Dendritic cell treated with granulocyte-macrophage colony-stimulating factor and Interleukin-4, amounts not matched to agents 40 ng/mL and 50 ng/mL, for 4 days (primary cell): Measurements from ENCODE around the gene ECT2L.

ENCODE experiments used
- H3K27ac Mint-ChIP-seq: one replicate; pipeline ENCODE4 v1.8.0; 2022; ENCODE audit warnings: mild to moderate bottlenecking, mixed read lengths
- H3K27me3 Mint-ChIP-seq: one replicate; pipeline ENCODE4 v1.8.0; 2022; ENCODE audit warnings: mild to moderate bottlenecking, mixed read lengths
- H3K36me3 Mint-ChIP-seq: one replicate; pipeline ENCODE4 v1.8.0; 2022; ENCODE audit warnings: low read depth, mixed read lengths
- H3K4me1 Mint-ChIP-seq: one replicate; pipeline ENCODE4 v1.8.0; 2022; ENCODE audit warnings: low read depth, mixed read lengths
- H3K4me3 Mint-ChIP-seq: one replicate; pipeline ENCODE4 v1.8.0; 2022; ENCODE audit warnings: mild to moderate bottlenecking, moderate library complexity, mixed read lengths
- H3K9me3 Mint-ChIP-seq: one replicate; pipeline ENCODE4 v1.8.0; 2022; ENCODE audit warnings: mixed read lengths
- intact Hi-C: fragments of 100-400 bp; cut with micrococcal nuclease; formaldehyde crosslinking; loops from one replicate; pipeline ENCODE4 v1.15.0; 2022

Gene ECT2L

GRCh38 chr6:138857775-138858174 is 61.9 kb downstream of the ECT2L start:
- H3K4me3 Mint-ChIP-seq, result no peak overlapping the region
- intact Hi-C loops, result no loop called here
- no peaks in the 10 kb centered on the region for H3K36me3 Mint-ChIP-seq
- H3K27me3 Mint-ChIP-seq, result no peaks in the 10 kb centered on the region
- H3K27ac Mint-ChIP-seq, result no peak overlapping the region
- H3K4me1 Mint-ChIP-seq, result peaks cover 16% of the 10 kb centered on the region
- H3K9me3 Mint-ChIP-seq, result peaks cover 17% of the 10 kb centered on the region

DNA sequence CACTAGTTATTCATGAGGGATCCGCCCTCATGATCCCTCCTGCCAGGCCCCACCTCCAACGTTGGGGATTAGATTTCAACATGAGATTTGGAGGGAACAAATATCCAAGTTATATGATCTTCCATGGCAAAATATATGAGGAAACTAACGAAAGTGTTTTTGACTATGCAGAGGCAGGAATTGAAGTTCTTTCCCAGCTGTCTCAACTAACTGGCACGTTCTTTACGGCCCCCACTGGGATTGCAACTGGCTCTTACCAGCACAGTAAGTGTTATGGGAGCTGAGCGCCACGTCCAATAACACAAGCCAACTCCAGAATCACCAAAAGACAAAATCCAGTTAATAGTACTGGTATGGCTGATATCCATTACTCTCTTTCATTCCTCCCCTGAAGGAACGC is 66.6 kb downstream of the ECT2L start:
- Mint-ChIP-seq H3K27ac (no peak overlapping the region), H3K27me3 (no peaks in the 10 kb centered on the region), H3K4me1 (peaks cover 4% of the 10 kb centered on the region), H3K4me3 (no peak overlapping the region), H3K36me3 (no peaks in the 10 kb centered on the region), H3K9me3 (peaks cover 9% of the 10 kb centered on the region)
- intact Hi-C loops, result no loop called here

GRCh38 chr6:138863321-138863720 is 67.4 kb downstream of the ECT2L start:
- H3K36me3 Mint-ChIP-seq, result no peaks in the 10 kb centered on the region

DNA sequence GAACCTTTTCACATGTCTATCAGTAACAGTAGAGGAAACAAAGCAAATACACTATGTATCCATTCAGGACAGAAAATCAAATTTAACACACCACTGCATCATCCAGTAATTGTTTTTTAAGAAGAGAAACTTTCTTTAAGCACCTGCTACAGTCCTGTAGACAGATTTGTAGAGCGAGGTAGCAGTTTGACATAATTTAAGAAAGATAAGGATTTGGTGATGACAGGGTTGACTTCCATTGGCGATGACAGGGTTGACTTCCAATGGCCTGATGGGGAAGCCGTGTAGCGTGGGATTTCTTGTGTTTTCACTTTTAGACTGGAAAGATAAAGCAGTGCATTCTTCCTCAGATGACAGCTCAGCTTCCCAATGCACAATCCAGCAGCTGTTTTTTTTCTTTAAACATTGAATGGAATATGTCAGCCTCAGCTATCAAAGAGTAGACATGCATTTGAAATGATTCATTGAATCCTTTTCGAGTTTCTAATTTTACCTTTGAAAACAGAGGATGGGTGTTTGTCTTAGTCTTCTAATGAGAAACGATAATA is 68.5 kb downstream of the ECT2L start:
- Mint-ChIP-seq H3K4me3 (no peak overlapping the region), H3K4me1 (no peaks in the 10 kb centered on the region), H3K36me3 (no peaks in the 10 kb centered on the region), H3K9me3 (no peaks in the 10 kb centered on the region), H3K27me3 (no peaks in the 10 kb centered on the region), H3K27ac (no peak overlapping the region)
- intact Hi-C loops, result no loop called here

More at GRCh38 chr6:138863321-138863720, 67.4 kb downstream of the ECT2L start:
- Mint-ChIP-seq H3K4me3 (no peak overlapping the region), H3K9me3 (peaks cover 9% of the 10 kb centered on the region), H3K27ac (no peak overlapping the region), H3K4me1 (no peaks in the 10 kb centered on the region), H3K27me3 (no peaks in the 10 kb centered on the region)
- intact Hi-C loops, result no loop called here

GRCh38 chr6:138865480-138866109 is 69.7 kb downstream of the ECT2L start:
- no peaks in the 10 kb centered on the region for H3K36me3 Mint-ChIP-seq
- H3K27me3 Mint-ChIP-seq, result no peaks in the 10 kb centered on the region
- no peak overlapping the region for H3K27ac Mint-ChIP-seq
- no peaks in the 10 kb centered on the region for H3K9me3 Mint-ChIP-seq
- intact Hi-C loops, result no loop called here
- H3K4me3 Mint-ChIP-seq, result no peak overlapping the region
- H3K4me1 Mint-ChIP-seq, result no peaks in the 10 kb centered on the region

GRCh38 chr6:138868181-138868580 is 72.3 kb downstream of the ECT2L start:
- Mint-ChIP-seq H3K36me3 (no peaks in the 10 kb centered on the region), H3K27me3 (no peaks in the 10 kb centered on the region), H3K27ac (no peak overlapping the region), H3K4me3 (no peak overlapping the region), H3K9me3 (no peaks in the 10 kb centered on the region), H3K4me1 (no peaks in the 10 kb centered on the region)
- intact Hi-C loops, result no loop called here

- H3K9me3 Mint-ChIP-seq, result no peaks in the 10 kb centered on the region
- H3K4me3 Mint-ChIP-seq, result no peak overlapping the region
- H3K36me3 Mint-ChIP-seq, result no peaks in the 10 kb centered on the region
- H3K27me3 Mint-ChIP-seq, result no peaks in the 10 kb centered on the region
- H3K27ac Mint-ChIP-seq, result no peak overlapping the region
- no peaks in the 10 kb centered on the region for H3K4me1 Mint-ChIP-seq
- intact Hi-C loops, result no loop called here
Measured at GRCh38 chr6:138869398-138869797, 73.5 kb downstream of the ECT2L start.

DNA sequence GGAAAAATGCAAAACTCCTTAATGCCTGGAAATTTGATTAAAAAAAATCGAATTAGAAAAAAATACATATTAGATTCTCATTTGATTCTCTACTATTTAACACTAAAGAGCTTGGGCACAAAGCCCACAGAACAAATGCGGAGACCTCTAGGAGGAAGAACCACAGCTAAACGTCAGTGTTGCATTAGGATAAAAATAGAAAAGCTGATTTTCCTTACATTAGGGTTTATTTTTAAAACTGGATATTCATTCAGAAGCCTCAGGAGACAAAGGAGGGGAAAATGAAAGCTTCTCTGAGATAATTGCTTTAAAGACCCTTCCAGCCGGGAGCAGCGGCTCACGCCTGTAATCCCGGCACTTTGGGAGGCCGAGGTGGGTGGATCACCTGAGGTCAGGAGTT is 77.3 kb downstream of the ECT2L start:
- intact Hi-C loops, result no loop called here
- no peaks in the 10 kb centered on the region for H3K9me3 Mint-ChIP-seq

GRCh38 chr6:138882369-138883017 is 86.6 kb downstream of the ECT2L start:
- intact Hi-C loops, result no loop called here
- Mint-ChIP-seq H3K9me3 (no peaks in the 10 kb centered on the region), H3K4me3 (no peak overlapping the region), H3K27me3 (no peaks in the 10 kb centered on the region), H3K36me3 (no peaks in the 10 kb centered on the region), H3K27ac (no peak overlapping the region), H3K4me1 (no peaks in the 10 kb centered on the region)

More for the DNA sequence above, 77.3 kb downstream of the ECT2L start:
- H3K4me3 Mint-ChIP-seq, result no peak overlapping the region
- no peaks in the 10 kb centered on the region for H3K36me3 Mint-ChIP-seq
- no peaks in the 10 kb centered on the region for H3K4me1 Mint-ChIP-seq
- H3K27ac Mint-ChIP-seq, result no peak overlapping the region
- no peaks in the 10 kb centered on the region for H3K27me3 Mint-ChIP-seq

DNA sequence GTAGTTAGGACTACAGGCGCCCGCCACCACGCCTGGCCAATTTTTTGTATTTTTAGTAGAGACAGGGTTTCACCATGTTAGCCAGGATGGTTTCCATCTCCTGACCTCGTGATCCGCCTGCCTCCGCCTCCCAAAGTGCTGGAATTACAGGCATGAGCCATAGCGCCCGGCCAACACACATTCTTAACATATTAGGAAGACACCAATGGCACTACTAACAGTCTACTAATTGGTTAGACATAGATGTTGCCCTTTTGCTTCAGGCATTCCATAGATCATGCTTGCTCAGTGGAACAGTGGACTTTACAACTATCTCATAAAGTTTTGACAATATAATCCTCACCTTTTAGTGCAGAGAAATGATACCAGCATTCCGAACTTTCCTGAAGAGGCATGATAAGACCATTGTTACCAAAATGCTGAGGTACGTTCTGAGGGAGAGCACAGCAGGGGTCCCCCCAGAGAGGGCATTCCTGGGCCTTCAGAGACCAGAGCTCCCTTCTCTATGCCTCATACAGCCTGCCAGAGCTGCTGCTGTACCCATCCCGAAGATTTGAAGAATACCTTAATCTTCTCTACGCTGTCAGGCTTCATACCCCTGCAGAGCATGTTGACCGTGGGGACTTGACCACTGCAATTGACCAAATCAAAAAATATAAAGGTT is 89.4 kb downstream of the ECT2L start:
- intact Hi-C loops, result no loop called here
- Mint-ChIP-seq H3K27me3 (no peaks in the 10 kb centered on the region), H3K4me1 (no peaks in the 10 kb centered on the region), H3K36me3 (no peaks in the 10 kb centered on the region), H3K27ac (no peak overlapping the region), H3K9me3 (no peaks in the 10 kb centered on the region), H3K4me3 (no peak overlapping the region)

GRCh38 chr6:138891255-138891986 is 95.5 kb downstream of the ECT2L start:
- H3K27ac Mint-ChIP-seq, result no peak overlapping the region
- no peaks in the 10 kb centered on the region for H3K27me3 Mint-ChIP-seq

DNA sequence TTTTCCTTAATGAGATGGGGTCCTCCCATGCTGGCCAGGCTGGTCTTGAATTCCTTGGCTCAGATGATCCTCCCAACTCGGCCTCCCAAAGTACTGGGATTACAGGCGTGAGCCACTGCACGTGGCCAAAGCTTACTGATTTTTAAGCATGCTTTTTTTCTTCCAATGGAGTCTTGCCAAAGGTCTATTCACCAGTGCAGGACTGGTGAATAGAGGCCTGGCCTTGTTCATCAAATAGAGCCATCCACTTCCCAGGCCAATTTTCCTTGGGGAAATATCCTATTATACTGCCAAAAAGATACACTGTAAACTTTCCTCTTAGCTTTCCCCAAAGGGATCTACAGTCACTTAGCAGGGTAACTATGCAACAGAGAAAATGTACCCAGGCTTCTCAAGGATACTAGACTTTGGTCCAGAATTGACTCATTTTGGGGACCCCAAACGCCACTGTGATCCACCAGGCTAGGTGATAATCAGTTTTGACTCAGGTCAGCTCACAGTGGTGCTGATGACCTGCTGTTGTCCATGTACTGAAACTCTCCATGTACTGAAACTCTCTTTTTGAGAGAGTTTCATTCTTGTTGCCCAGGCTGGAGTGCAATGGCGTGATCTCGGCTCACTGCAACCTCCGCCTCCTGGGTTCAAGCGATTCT is 100.3 kb downstream of the ECT2L start:
- H3K9me3 Mint-ChIP-seq, result no peaks in the 10 kb centered on the region
- H3K36me3 Mint-ChIP-seq, result peaks cover 38% of the 10 kb centered on the region

More at GRCh38 chr6:138891255-138891986, 95.5 kb downstream of the ECT2L start:
- intact Hi-C loops, result no loop called here
- no peaks in the 10 kb centered on the region for H3K36me3 Mint-ChIP-seq
- H3K4me3 Mint-ChIP-seq, result no peak overlapping the region
- H3K4me1 Mint-ChIP-seq, result no peaks in the 10 kb centered on the region
- H3K9me3 Mint-ChIP-seq, result no peaks in the 10 kb centered on the region

DNA sequence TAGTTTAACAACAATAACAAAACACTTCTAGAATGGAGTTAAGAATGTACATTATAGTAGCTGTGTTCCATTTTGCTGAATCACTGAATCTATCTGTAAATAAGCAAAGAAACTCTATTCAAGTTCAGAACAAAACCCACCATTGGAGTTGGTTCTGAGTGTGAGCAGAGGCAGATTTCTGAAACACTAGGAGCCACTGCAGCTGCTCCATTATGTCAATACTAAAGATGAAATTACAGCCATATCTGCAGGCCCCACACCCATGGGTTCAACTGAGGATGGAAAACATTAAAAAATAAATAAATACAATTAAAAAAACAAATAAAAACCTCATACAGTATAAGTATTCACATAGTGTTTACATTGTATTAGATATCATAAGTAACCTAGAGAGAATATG is 101.1 kb downstream of the ECT2L start:
- Mint-ChIP-seq H3K4me3 (no peak overlapping the region), H3K4me1 (no peaks in the 10 kb centered on the region), H3K27me3 (no peaks in the 10 kb centered on the region), H3K36me3 (peaks cover 38% of the 10 kb centered on the region), H3K9me3 (no peaks in the 10 kb centered on the region), H3K27ac (no peak overlapping the region)
- intact Hi-C loops, result no loop called here

More for the DNA sequence above, 100.3 kb downstream of the ECT2L start:
- Mint-ChIP-seq H3K4me1 (no peaks in the 10 kb centered on the region), H3K27me3 (no peaks in the 10 kb centered on the region), H3K4me3 (no peak overlapping the region), H3K27ac (no peak overlapping the region)
- intact Hi-C loops, result no loop called here
